ENCODE results near the gene RHEBL1.

GRCh38 chr12:49046129-49046895, 23.5 kb downstream of the RHEBL1 start:
- TF ChIP-seq, protein P1, sequence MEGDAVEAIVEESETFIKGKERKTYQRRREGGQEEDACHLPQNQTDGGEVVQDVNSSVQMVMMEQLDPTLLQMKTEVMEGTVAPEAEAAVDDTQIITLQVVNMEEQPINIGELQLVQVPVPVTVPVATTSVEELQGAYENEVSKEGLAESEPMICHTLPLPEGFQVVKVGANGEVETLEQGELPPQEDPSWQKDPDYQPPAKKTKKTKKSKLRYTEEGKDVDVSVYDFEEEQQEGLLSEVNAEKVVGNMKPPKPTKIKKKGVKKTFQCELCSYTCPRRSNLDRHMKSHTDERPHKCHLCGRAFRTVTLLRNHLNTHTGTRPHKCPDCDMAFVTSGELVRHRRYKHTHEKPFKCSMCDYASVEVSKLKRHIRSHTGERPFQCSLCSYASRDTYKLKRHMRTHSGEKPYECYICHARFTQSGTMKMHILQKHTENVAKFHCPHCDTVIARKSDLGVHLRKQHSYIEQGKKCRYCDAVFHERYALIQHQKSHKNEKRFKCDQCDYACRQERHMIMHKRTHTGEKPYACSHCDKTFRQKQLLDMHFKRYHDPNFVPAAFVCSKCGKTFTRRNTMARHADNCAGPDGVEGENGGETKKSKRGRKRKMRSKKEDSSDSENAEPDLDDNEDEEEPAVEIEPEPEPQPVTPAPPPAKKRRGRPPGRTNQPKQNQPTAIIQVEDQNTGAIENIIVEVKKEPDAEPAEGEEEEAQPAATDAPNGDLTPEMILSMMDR (IDR thresholded peaks at IDR 0.05) = no peak
- no peak for TF ChIP-seq POLR2A (IDR thresholded peaks at IDR 0.05)

All from body of pancreas (tissue), 4 donors.